Spleen (tissue), 7 donors: ENCODE data around the gene SLC2A3.
"Not testable (repeated sequence)": the region's sequence is repeated elsewhere in the genome, so short reads cannot be mapped to it uniquely, and the experiment has no call there.

Experiments
- POLR2A ChIP-seq, 3 donors: fragments of 450-650 bp; IDR thresholded peaks; one replicate each; pipeline ENCODE4 v1.5.1; 2017; ENCODE audit warnings: antibody characterized with exemption in 3 of 3, mild to moderate bottlenecking in 1 of 3
- TF ChIP-seq, protein P1 (sequence below), 11 experiments: fragments of 200-600 bp in 7 of 11; fragments of 450-650 bp in 4 of 11; sonication (generic) in 4 of 11; IDR thresholded peaks in 8 of 11; conservative IDR thresholded peaks in 3 of 11; 1 replicate in 7 of 11; 2 replicates in 4 of 11; pipeline versions ENCODE4 v1.4.0 to v1.8.0; 2016 to 2021; ENCODE audit warnings: antibody characterized with exemption in 11 of 11, inconsistent platforms in 4 of 11, mild to moderate bottlenecking in 1 of 11
- donor health status: DM: no; HTN: no; CAD: no; lungs with moderate emphysema.
- donor health status: DM: no; HTN: no; CAD: no.
- donor health status: DM: no; HTN: no; CAD: no.

DNA sequence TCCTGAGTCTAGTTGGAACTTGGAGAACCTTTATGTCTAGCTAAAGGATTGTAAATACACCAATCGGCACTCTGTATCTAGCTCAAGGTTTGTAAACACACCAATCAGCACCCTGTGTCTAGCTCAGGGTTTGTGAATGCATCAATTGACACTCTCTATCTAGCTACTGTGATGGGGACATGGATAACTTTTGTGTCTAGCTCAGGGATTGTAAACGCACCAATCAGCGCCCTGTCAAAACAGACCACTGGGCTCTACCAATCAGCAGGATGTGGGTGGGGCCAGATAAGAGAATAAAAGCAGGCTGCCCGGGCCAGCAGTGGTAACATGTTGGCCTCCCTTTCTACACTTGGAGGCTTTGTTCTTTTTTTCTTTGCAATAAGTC lies 54.3 kb downstream of the SLC2A3 start:
- TF ChIP-seq, protein P1, sequence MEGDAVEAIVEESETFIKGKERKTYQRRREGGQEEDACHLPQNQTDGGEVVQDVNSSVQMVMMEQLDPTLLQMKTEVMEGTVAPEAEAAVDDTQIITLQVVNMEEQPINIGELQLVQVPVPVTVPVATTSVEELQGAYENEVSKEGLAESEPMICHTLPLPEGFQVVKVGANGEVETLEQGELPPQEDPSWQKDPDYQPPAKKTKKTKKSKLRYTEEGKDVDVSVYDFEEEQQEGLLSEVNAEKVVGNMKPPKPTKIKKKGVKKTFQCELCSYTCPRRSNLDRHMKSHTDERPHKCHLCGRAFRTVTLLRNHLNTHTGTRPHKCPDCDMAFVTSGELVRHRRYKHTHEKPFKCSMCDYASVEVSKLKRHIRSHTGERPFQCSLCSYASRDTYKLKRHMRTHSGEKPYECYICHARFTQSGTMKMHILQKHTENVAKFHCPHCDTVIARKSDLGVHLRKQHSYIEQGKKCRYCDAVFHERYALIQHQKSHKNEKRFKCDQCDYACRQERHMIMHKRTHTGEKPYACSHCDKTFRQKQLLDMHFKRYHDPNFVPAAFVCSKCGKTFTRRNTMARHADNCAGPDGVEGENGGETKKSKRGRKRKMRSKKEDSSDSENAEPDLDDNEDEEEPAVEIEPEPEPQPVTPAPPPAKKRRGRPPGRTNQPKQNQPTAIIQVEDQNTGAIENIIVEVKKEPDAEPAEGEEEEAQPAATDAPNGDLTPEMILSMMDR (IDR thresholded peaks at IDR 0.05 in 8 of 11, conservative IDR thresholded peaks at IDR 0.05 in 3 of 11) = not testable (repeated sequence)
- not testable (repeated sequence) for TF ChIP-seq POLR2A (IDR thresholded peaks at IDR 0.05)
